SJSA1 (cell line): ENCODE data around the gene SPP2. TPM values are rescaled to one million over a fixed set of nuclear protein-coding genes. Genes with fewer than 3 reads are reported as not detected.

Source experiments
- DNase-seq, 2 experiments: peaks; one replicate each; pipeline ENCODE4 v3.0.0-alpha.2; 2015 to 2020; ENCODE audit warnings: low spot score in 2 of 2, low read depth in 1 of 2
- H3K27ac ChIP-seq: fragments of 250-450 bp; sonication (Bioruptor Pico); 2 replicates; pipeline ENCODE4 v1.5.1; 2020; ENCODE audit warnings: mild to moderate bottlenecking, moderate library complexity
- H3K27me3 ChIP-seq: fragments of 250-450 bp; sonication (Bioruptor Pico); replicated peaks from 2 replicates; pipeline ENCODE4 v1.5.1; 2020; ENCODE audit warnings: mild to moderate bottlenecking, moderate library complexity
- H3K36me3 ChIP-seq: fragments of 250-450 bp; sonication (Bioruptor Pico); 2 replicates; pipeline ENCODE4 v1.5.1; 2020; ENCODE audit warnings: mild to moderate bottlenecking
- H3K4me1 ChIP-seq: fragments of 250-450 bp; sonication (Bioruptor Pico); replicated peaks from 2 replicates; pipeline ENCODE4 v1.6.1; 2021; ENCODE audit warnings: mild to moderate bottlenecking
- H3K4me3 ChIP-seq: fragments of 250-450 bp; sonication (Bioruptor Pico); 2 replicates; pipeline ENCODE4 v1.5.1; 2020; ENCODE audit warnings: mild to moderate bottlenecking
- H3K9me3 ChIP-seq: fragments of 250-450 bp; sonication (Bioruptor Pico); replicated peaks from 2 replicates; pipeline ENCODE4 v1.5.1; 2020; ENCODE audit warnings: mild to moderate bottlenecking
- total RNA-seq: library from RNA; depleted of rRNA; stranded (reverse); fragments of >200 nt; shearing (Covaris generic); gene quantifications from 2 replicates; pipeline ENCODE4 v1.2.3, GENCODE V29; 2014; rRNA removed

SPP2 gene
- total RNA-seq, 1 experiment from 2014 or later, result not detected

GRCh38 chr2:234116010-234116409 is 65.5 kb downstream of the SPP2 start:
- no peaks in the 10 kb centered on the region for H3K4me1 ChIP-seq
- H3K9me3 ChIP-seq, result no peaks in the 10 kb centered on the region; the same call in 1 of the 2 replicates
- no peak overlapping the region for H3K27ac ChIP-seq
- H3K36me3 ChIP-seq, result no peaks in the 10 kb centered on the region
- no peaks in the 10 kb centered on the region for H3K27me3 ChIP-seq
- DNase-seq, result no peak
- H3K4me3 ChIP-seq, result no peak overlapping the region

- DNase-seq, result no peak
Measured at GRCh38 chr2:234121999-234122398, 71.5 kb downstream of the SPP2 start.

GRCh38 chr2:234125451-234126145 is 75.1 kb downstream of the SPP2 start:
- Histone ChIP-seq H3K27me3 (no peaks in the 10 kb centered on the region), H3K36me3 (no peaks in the 10 kb centered on the region), H3K9me3 (no peaks in the 10 kb centered on the region), H3K27ac (no peak overlapping the region), H3K4me1 (no peaks in the 10 kb centered on the region; the same call in 1 of the 2 replicates), H3K4me3 (no peak overlapping the region)
- DNase-seq, result no peak

More at GRCh38 chr2:234121999-234122398, 71.5 kb downstream of the SPP2 start:
- Histone ChIP-seq H3K36me3 (no peaks in the 10 kb centered on the region), H3K27me3 (no peaks in the 10 kb centered on the region), H3K4me1 (no peaks in the 10 kb centered on the region), H3K9me3 (no peaks in the 10 kb centered on the region), H3K27ac (no peak overlapping the region), H3K4me3 (no peak overlapping the region)

GRCh38 chr2:234126146-234126470 is 75.6 kb downstream of the SPP2 start:
- DNase-seq, result no peak
- H3K27me3 ChIP-seq, result no peaks in the 10 kb centered on the region
- no peak overlapping the region for H3K27ac ChIP-seq
- no peaks in the 10 kb centered on the region for H3K9me3 ChIP-seq
- H3K4me3 ChIP-seq, result no peak overlapping the region
- no peaks in the 10 kb centered on the region for H3K36me3 ChIP-seq
- H3K4me1 ChIP-seq, result no peaks in the 10 kb centered on the region; the same call in 1 of the 2 replicates

Other genes with a start within 250 kb of the SPP2 start
- 73.2 and 81.4 TPM in 2 replicates for gene HJURP, start 196.2 kb upstream of the SPP2 start, total RNA-seq
- gene TRPM8, start 133.3 kb upstream of the SPP2 start, total RNA-seq, result 0.03 TPM in 1 of 2 replicates, not detected in the other